Activated CD8-positive, alpha-beta memory T cell treated with anti-CD3 and anti-CD28 coated beads, Interleukin-2, amount 50 U/mL, for 24 hours (primary cell): Measurements from ENCODE around the gene GANAB.
A peak's percentile ranks its signal among the peaks of the same experiment; 100 is the strongest.
"Not testable (repeated sequence)": the region's sequence is repeated elsewhere in the genome, so short reads cannot be mapped to it uniquely, and the experiment has no call there.

Source experiments
- DNase-seq: peaks from one replicate; pipeline ENCODE4 v3.0.0-alpha.2; 2020; ENCODE audit errors: extremely low read depth

Gene GANAB

GRCh38 chr11:62645946-62646824 is at the start of gene GANAB:
Gene GANAB, minus strand, starts transcription at chr11:62646613. Its CDS starts 14 bp downstream, at chr11:62646599.
- peak; percentile 99 for DNase-seq

DNA sequence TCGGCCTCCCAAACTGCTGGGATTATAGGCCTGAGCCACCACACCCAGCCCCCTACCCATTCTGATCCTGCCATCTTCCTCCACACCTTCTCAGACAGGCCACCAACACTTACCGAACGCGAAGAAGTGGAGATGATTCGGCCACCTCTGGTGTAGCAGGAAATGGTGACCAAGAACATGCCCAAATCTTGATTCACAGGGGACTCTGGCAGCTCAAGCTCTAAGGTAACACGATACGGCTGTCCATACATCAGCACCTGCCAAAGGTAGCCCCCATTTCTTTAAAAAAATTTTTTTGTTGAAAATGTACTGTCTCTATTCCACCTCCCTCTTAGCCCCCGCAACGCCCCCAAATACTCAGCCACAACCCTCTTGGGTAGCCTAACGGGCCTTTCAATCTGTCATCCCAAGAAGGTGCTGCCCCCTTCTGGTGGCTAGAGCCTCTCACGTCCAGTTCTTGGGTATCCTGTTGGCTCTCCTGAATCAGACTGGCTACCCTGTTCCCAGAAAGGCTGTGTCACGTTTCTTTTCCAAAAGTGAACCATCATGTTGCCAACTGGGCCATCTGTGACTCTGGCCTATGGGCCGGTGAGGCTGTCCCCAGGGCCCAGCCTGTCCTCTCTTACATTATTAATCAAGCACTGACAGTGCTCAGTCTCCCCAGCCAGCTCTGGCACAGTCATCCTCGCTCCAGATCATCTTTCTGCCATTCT is 48.2 kb upstream of the GANAB start:
- DNase-seq = no peak

DNA sequence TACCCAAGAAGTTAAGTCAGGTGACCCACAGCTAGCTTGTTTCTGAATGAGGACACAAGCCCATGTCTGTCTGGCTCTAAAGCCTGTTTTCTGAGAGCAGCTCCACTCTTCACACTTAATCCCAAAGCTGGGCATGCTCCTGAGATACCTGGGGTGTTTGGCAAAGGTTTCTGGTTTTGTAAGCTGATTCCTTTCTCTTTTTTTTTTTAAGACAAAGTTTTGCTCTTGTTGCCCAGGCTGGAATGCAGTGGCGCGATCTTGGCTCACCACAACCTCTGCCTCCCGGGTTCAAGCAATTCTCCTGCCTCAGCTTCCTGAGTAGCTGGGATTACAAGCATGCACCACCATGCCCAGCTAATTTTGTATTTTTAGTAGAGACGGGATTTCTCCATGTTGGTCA is 47.2 kb upstream of the GANAB start:
- DNase-seq = not testable (repeated sequence)

GRCh38 chr11:62689421-62690183 is 43.2 kb upstream of the GANAB start, which contains the start of gene LRRN4CL:
Gene LRRN4CL, minus strand, starts transcription at chr11:62689530. Its CDS starts 1,022 bp downstream, at chr11:62688508.
- DNase-seq = no peak

GRCh38 chr11:62688491-62688890 is 42.1 kb upstream of the GANAB start:
- DNase-seq = no peak

- no peak for DNase-seq
Measured at GRCh38 chr11:62687508-62688396, 41.3 kb upstream of the GANAB start.

DNA sequence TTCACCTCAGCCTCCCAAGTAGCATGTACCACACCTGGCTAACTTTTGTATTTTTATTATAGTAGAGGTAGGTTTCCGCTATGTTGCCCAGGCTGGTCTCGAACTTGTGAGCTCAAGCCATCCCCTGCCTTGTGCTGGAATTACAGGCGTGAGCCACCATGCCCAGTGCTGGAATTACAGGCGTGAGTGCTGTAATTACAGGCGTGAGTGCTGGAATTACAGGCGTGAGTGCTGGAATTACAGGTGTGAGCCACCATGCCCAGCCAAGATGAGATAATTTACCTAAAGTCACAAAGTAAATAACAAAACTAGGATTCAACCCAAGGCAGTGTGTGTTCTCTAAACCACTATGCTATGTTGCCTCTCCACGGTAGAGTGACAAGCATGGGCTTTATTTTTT is 36.1 kb upstream of the GANAB start:
- no peak for DNase-seq

GRCh38 chr11:62680825-62681240 is 34.4 kb upstream of the GANAB start:
- DNase-seq = no peak

GRCh38 chr11:62678770-62679696 is 32.6 kb upstream of the GANAB start, which contains the start of gene UBXN1:
Gene UBXN1, minus strand, starts transcription at chr11:62679073. Its CDS starts 150 bp downstream, at chr11:62678923.
- peak; percentile 77 for DNase-seq

- DNase-seq = no peak
Measured at GRCh38 chr11:62678433-62678769, 32.0 kb upstream of the GANAB start.

DNA sequence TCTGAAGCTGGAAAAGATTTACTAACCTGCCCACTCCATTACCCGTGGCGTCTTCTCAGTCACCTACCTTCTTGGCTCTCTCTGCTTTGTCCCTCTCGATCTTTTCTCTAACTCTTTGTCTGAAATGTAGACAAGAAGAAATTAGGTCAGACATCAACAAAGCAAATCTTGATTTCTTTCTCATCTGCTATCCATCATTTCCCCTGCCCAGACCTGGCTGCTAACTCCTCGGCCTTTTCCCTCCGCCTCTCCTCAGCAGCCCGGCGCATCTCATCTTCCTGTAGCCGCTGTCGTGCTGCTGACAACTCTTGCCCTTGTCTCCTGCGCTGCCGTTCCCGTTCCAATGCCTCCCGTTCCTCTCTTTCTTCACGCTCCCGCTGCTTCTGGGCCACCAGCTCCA is 31.3 kb upstream of the GANAB start:
- no peak for DNase-seq

DNA sequence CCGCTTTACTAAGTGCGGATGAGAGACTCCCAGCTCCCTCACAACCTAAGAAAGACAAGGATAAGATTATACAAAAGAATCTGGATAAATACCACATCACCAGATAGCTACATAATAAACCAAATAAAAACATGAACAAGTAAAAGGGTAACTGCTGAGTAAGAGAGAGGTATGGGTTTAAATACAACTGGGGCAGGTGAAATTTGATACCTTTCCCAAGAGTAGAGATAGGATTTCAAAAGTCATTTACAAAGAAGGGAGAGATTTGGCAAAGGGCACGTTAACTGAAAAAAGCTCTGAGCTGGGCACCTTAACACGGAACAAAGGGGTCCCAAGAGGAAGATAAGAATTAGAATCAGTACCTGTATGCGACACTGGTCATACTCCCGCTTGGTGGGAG is 30.7 kb upstream of the GANAB start:
- DNase-seq = no peak

DNA sequence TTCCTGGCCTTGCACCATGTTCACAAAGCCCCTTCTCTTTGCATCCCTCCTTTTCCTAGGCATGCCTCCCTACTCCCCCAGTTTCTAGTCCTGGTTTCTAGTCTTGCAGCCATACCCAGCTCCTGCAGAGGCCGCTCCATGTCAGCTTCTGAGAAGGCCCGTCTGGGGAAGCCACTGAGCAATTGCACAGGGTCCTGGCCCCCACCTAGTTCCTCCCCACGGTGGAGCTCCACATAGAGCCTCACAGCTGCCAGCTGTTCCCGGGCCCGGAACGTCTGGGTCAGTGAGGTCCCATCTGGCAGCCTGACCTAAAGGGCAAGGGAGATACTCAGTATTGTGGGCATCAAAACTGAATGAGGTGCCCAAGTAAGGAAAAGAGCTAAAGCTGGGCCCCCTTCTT is 30.3 kb upstream of the GANAB start:
- DNase-seq = no peak

- not testable (repeated sequence) for DNase-seq
Measured at GRCh38 chr11:62675415-62675814, 29.0 kb upstream of the GANAB start.

DNA sequence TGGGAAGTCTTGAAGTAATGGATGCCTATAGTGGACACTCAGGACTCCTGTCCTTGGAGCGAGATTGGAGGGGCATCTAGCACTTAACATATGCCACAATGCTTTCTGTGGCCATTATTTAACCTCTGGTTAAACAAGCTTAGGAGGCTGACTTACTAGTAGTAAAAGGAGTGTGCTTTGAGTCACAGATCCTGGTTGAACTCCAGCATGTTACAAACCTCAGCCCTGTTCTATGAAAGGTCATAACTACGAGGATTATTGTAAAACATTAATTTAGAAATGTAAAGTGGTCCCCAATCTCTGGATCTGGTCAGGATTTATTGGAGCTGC is 26.7 kb upstream of the GANAB start:
- no peak for DNase-seq

- DNase-seq = no peak
Measured at GRCh38 chr11:62671608-62672389, 25.4 kb upstream of the GANAB start, which contains the start of the genes LBHD1 and UQCC3. Gene LBHD1, minus strand, starts transcription at chr11:62672267. Its CDS starts 2,236 bp downstream, at chr11:62670031. Gene UQCC3, plus strand, starts transcription at chr11:62671673. Its CDS starts 73 bp downstream, at chr11:62671746.

DNA sequence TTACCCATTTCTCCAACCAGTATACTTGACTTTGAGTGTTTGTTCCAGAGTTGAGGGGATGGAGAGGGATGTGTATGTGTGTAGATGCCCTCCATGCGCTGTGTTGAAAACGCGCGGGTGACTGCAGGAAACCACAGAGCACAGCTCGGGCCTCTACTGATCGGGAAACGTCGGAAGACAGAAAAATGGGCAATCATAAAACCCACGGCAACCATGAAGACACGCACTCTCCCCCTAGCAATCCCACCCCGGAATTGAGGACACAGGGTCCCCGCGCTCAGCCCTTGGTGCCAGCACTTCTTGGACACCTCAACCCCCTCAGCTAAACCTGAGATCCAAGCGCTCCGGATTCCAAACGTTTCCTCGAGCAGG is 24.8 kb upstream of the GANAB start:
- no peak for DNase-seq

- DNase-seq = no peak
Measured at GRCh38 chr11:62669420-62670161, 23.2 kb upstream of the GANAB start.
